ENCODE results near the gene SCRG1.

DNA sequence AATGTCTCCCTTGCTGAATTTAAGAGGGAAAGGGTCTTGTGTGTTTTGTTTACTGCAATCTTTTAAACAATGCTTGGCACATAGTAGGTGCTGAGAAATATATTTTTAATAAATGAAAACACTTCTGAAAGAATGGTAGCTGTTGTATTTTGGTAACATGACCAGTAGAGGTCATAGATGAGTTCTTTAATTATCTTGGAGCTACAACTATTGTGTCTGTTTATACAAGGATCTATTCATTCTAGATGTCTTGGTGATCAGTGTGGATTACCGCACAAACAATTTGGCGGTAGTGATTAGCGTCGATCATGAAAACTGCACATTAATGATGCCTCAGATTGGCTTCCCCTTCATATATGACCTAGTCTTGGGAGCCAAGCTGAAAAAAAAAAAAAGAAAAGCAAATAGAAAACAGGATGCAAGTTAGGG lies 21.4 kb upstream of the SCRG1 start:
- TF ChIP-seq, protein P1, sequence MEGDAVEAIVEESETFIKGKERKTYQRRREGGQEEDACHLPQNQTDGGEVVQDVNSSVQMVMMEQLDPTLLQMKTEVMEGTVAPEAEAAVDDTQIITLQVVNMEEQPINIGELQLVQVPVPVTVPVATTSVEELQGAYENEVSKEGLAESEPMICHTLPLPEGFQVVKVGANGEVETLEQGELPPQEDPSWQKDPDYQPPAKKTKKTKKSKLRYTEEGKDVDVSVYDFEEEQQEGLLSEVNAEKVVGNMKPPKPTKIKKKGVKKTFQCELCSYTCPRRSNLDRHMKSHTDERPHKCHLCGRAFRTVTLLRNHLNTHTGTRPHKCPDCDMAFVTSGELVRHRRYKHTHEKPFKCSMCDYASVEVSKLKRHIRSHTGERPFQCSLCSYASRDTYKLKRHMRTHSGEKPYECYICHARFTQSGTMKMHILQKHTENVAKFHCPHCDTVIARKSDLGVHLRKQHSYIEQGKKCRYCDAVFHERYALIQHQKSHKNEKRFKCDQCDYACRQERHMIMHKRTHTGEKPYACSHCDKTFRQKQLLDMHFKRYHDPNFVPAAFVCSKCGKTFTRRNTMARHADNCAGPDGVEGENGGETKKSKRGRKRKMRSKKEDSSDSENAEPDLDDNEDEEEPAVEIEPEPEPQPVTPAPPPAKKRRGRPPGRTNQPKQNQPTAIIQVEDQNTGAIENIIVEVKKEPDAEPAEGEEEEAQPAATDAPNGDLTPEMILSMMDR (IDR thresholded peaks at IDR 0.05), result peak; percentile 28 to 62 (median 44)
- no peak for TF ChIP-seq POLR2A (IDR thresholded peaks at IDR 0.05)
